B cell (primary cell): Measurements from ENCODE around the gene CTIF. TPM values are rescaled to one million over a fixed set of nuclear protein-coding genes. Genes with fewer than 3 reads are reported as not detected.

Experiments
- ATAC-seq: fragments of 200-7000 bp; cut with Tn5 transposase; one replicate; pipeline ENCODE4 v1.10.0; 2021; ENCODE audit warnings: low read depth, mild to moderate bottlenecking, moderate number of reproducible peaks, moderate library complexity
- CTCF ChIA-PET: fragments of 350-600 bp; sonication (Branson Sonifier 250); formaldehyde crosslinking; loops from one replicate; lab custom pipeline; 2021; ENCODE audit warnings: antibody characterized with exemption, inconsistent platforms; lab: Charles Lee
- POLR2A ChIA-PET: fragments of 350-600 bp; sonication (Branson Sonifier 250); formaldehyde crosslinking; loops from one replicate; lab custom pipeline; 2021; ENCODE audit warnings: antibody characterized with exemption; lab: Charles Lee
- DNase-seq: peaks from one replicate; pipeline ENCODE4 v3.0.0; 2013
- H2AFZ ChIP-seq: 2 replicates; pipeline ENCODE4 v1.6.1; 2012; ENCODE audit warnings: mild to moderate bottlenecking, low read depth, low read length; ENCODE audit not compliant: insufficient read depth, poor library complexity, severe bottlenecking
- H3K27ac ChIP-seq, 2 donors: 1 replicate in 1 of 2; 2 replicates in 1 of 2; pipeline ENCODE4 v1.5.1; 2012 to 2013; ENCODE audit warnings: low read length in 2 of 2, mild to moderate bottlenecking in 2 of 2, moderate library complexity in 1 of 2
- H3K27me3 ChIP-seq, 4 experiments: fragments of 200-600 bp in 1 of 4; sonication (generic) in 1 of 4; replicated peaks in 1 of 4; 1 replicate in 2 of 4; 2 replicates in 2 of 4; pipeline versions ENCODE4 v1.6.1 to v1.7.0; 2013 to 2016; ENCODE audit warnings: low read length in 3 of 4, mild to moderate bottlenecking in 2 of 4, mixed read lengths in 1 of 4, moderate library complexity in 1 of 4; ENCODE audit not compliant: insufficient read depth in 4 of 4, control insufficient read depth in 3 of 4; ENCODE audit errors: control extremely low read depth in 1 of 4
- H3K36me3 ChIP-seq, 2 experiments: replicated peaks in 1 of 2; 1 replicate in 1 of 2; 2 replicates in 1 of 2; pipeline versions ENCODE4 v1.6.1 to v1.7.1; 2013; ENCODE audit warnings: low read length in 1 of 2; ENCODE audit not compliant: insufficient read depth in 2 of 2, control insufficient read depth in 1 of 2; ENCODE audit errors: control extremely low read depth in 1 of 2, extremely low read depth in 1 of 2
- H3K4me1 ChIP-seq, 2 donors: fragments of 200-600 bp in 1 of 2; sonication (generic) in 1 of 2; 1 replicate in 1 of 2; 2 replicates in 1 of 2; pipeline versions ENCODE4 v1.5.1 to v1.6.1; 2013 to 2017; ENCODE audit warnings: low read length in 2 of 2; ENCODE audit not compliant: control insufficient read depth in 2 of 2, insufficient read depth in 2 of 2
- H3K4me2 ChIP-seq: replicated peaks from 2 replicates; pipeline ENCODE3; 2012; ENCODE audit warnings: mild to moderate bottlenecking, low read depth, low read length; ENCODE audit not compliant: poor library complexity, severe bottlenecking
- H3K4me3 ChIP-seq, 5 experiments: fragments of 200-600 bp in 1 of 5; sonication (generic) in 1 of 5; 1 replicate in 3 of 5; 2 replicates in 2 of 5; pipeline versions ENCODE4 v1.5.1 to v1.7.0; 2011 to 2016; ENCODE audit warnings: low read length in 4 of 5, mild to moderate bottlenecking in 4 of 5, low read depth in 2 of 5, control low read depth in 1 of 5, moderate library complexity in 1 of 5; ENCODE audit not compliant: insufficient read depth in 1 of 5; ENCODE audit errors: control extremely low read depth in 1 of 5, extremely low read depth in 1 of 5
- H3K79me2 ChIP-seq: fragments of 200-600 bp; sonication (generic); one replicate; pipeline ENCODE4 v1.6.0; 2016; ENCODE audit warnings: low read length; ENCODE audit not compliant: control insufficient read depth, insufficient read depth
- H3K9ac ChIP-seq: fragments of 200-600 bp; sonication (generic); 2 replicates; pipeline ENCODE4 v1.6.1; 2017; ENCODE audit warnings: mild to moderate bottlenecking, low read length, moderate library complexity
- H3K9me3 ChIP-seq, 3 donors: one replicate each; pipeline versions ENCODE4 v1.6.1 to v1.7.1; 2013; ENCODE audit warnings: low read length in 2 of 3; ENCODE audit not compliant: control insufficient read depth in 2 of 3, insufficient read depth in 1 of 3; ENCODE audit errors: control extremely low read depth in 1 of 3
- H4K20me1 ChIP-seq: 2 replicates; pipeline ENCODE4 v1.6.0; 2012; ENCODE audit warnings: mild to moderate bottlenecking, low read length; ENCODE audit not compliant: insufficient read depth, control insufficient read depth, poor library complexity, severe bottlenecking
- H3K27ac Mint-ChIP-seq: one replicate; pipeline ENCODE4 v1.8.0; 2021; ENCODE audit warnings: mixed read lengths
- H3K27me3 Mint-ChIP-seq: one replicate; pipeline ENCODE4 v1.8.0; 2021; ENCODE audit warnings: mixed read lengths
- H3K4me1 Mint-ChIP-seq: one replicate; pipeline ENCODE4 v1.8.0; 2021; ENCODE audit warnings: mixed read lengths
- H3K4me3 Mint-ChIP-seq: one replicate; pipeline ENCODE4 v1.8.0; 2021; ENCODE audit warnings: mixed read lengths
- H3K9me3 Mint-ChIP-seq: one replicate; pipeline ENCODE4 v1.8.0; 2022; ENCODE audit warnings: mixed read lengths; ENCODE audit not compliant: insufficient read depth
- CTCF ChIP-seq: fragments of 200-600 bp; IDR thresholded peaks from one replicate; pipeline ENCODE4 v1.8.0; 2022; ENCODE audit warnings: antibody characterized with exemption, mild to moderate bottlenecking
- EZH2 ChIP-seq: IDR thresholded peaks from 2 replicates; pipeline ENCODE4 v1.6.1; 2012; ENCODE audit warnings: borderline replicate concordance, low read depth, mild to moderate bottlenecking, moderate library complexity, low read length; ENCODE audit not compliant: insufficient read depth, poor library complexity, severe bottlenecking
- WGBS: methylation state at CpG from one replicate; pipeline ENCODE4 v1.1.5; 2013; ENCODE audit warnings: missing lambda C conversion rate; ENCODE audit not compliant: insufficient coverage; 5-methylcytosine and 5-hydroxymethylcytosine counted together
- intact Hi-C: fragments of 100-400 bp; cut with micrococcal nuclease; formaldehyde crosslinking; loops from one replicate; pipeline ENCODE4 v1.10.0; 2022
- polyA plus RNA-seq: library from polyadenylated mRNA; depleted of rRNA; stranded (reverse); fragments of >200 nt; gene quantifications from 2 replicates; pipeline ENCODE4 v1.2.3, GENCODE V29; 2012
- total RNA-seq, 2 donors: library from RNA; stranded (reverse); fragments of 120-200 nt in 1 of 2; gene quantifications; 1 replicate in 1 of 2; 2 replicates in 1 of 2; pipeline versions ENCODE4 v1.2.3 to v1.2.4, GENCODE V29; 2013 to 2022

CTIF gene
- total and polyA plus RNA-seq, 2 donors (not counting 1 experiment from before 2014, with no cell fraction given) = 3.6 to 16.2 TPM

GRCh38 chr18:48785736-48786454 is 247.1 kb downstream of the CTIF start:
- DNase-seq = no peak
- Histone ChIP-seq H3K9ac (no peak overlapping the region), H3K4me3 (no peak overlapping the region), H3K27me3 (no peaks in the 10 kb centered on the region), H3K27ac (peak overlapping the region; percentile 31 to 53), H4K20me1 (no peaks in the 10 kb centered on the region), H3K79me2 (no peaks in the 10 kb centered on the region), H3K36me3 (no peaks in the 10 kb centered on the region), H2AFZ (no peak overlapping the region), H3K4me1 (peaks cover 57 to 71% of the 10 kb centered on the region in 2 donors), H3K4me2 (peak overlapping the region; percentile 67), H3K9me3 (peaks cover 0 to 4% (median 0%) of the 10 kb centered on the region in 3 donors)
- CTCF ChIA-PET = interaction anchor here (1.1 to 2.1 kb wide), 4 partner anchors 128 to 258 kb away, joined by 3 to 8 read pairs (median 4); partner anchors contain the start of gene SMAD7
- intact Hi-C loops = loop anchor here (1.0 to 2.0 kb wide), 5 partner anchors 15 to 162 kb away; no protein-coding TSS in a partner anchor
- TF ChIP-seq CTCF (no peak), EZH2 (no peak)
- no peak for ATAC-seq
- peak overlapping the region; percentile 28 for H3K27ac Mint-ChIP-seq
- WGBS = 88% methylated on average over 6 of the region's 12 CpGs
- H3K9me3 Mint-ChIP-seq = no peaks in the 10 kb centered on the region
- H3K27me3 Mint-ChIP-seq = no peaks in the 10 kb centered on the region
- H3K4me3 Mint-ChIP-seq = no peak overlapping the region
- peaks cover 56% of the 10 kb centered on the region for H3K4me1 Mint-ChIP-seq
- POLR2A ChIA-PET = interaction anchor here (1.1 to 1.2 kb wide), 2 partner anchors 166 to 167 kb away, joined by 4 read pairs; no protein-coding TSS in a partner anchor
